ENCODE measurements around the gene LMOD3.
A peak's percentile ranks its signal among the peaks of the same experiment; 100 is the strongest.

The LMOD3 gene

DNA sequence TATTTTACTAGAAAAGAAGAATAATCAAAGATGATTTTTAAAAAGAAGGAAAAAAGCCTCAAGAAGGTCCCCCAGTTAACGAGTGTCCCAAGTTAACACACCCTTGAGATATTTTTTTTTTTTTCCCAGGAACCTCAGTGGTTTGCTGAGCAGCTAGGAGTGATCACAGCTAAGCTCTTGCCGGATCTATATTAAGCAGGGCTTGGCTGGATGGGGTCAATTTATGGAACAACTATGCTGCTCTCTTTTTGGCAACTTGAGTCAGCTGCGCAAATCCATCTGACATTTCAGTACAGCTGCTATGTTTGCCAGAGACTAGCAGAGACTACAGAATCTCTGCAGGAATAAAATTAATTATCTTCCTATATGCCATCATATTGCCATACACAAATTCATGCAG, at the start of gene LMOD3:
Gene LMOD3 (minus strand): TSS at position 193 of the 400 bp plus-strand sequence. CDS start 209 bp downstream, outside the sequence.
- no peak for DNase-seq

DNA sequence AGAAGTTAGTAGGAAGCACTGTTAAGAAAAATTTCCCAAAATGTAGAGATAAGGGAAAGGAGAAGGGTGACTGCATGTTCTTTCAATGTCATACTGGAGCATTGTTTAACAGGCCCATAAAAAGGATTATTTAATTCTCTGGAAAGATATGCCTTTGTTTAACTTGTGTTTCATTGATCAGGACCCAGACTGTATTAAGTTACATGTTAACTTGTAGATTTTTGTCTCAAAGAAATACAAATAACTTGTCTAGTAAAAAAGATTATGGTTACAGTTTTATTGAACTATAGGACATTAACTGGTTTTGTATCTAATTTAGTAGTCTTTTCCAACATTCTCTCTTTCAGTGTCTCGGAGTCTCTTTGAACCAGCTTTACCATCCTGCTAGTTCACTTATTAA, 49.7 kb upstream of the LMOD3 start:
- no peak for DNase-seq

DNA sequence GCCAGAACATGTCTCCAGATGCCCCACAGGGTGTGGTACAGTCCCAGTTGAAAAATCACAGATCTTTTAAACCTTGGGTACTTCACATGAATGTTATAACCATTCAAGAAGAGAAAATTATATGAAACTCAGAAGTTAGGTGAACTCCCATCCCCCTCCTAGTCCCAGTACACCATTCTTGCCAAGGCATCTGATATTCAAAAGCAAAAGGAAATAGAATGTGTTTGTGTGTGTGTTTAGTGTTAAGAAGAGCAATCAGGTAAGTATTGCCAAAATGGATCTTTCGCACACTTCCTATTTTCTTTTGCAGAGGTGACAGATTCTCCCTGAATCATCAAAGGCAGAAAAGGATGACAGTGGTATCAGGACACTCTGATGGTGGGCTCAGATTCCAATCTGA, 44.1 kb upstream of the LMOD3 start:
- DNase-seq: no peak

DNA sequence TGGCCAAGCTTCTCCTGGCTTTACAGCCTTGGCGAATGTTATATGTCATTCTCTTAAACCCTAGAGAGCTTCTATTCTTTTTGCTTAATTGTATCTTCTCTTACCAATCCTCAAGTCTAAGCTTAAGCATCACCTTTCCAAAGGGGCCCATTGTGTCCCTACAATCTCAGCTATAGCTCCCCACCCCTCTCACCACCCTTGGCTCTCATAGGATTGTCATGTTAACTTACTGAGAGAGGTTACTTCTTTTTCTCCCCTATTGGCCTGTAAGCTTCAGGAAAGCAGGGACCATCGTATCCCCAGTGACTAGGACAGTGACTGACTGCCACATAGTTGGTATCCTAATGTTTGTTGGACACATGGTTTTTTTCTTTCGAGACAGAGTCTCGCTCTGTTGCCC, 43.3 kb upstream of the LMOD3 start:
- DNase-seq: no peak

DNA sequence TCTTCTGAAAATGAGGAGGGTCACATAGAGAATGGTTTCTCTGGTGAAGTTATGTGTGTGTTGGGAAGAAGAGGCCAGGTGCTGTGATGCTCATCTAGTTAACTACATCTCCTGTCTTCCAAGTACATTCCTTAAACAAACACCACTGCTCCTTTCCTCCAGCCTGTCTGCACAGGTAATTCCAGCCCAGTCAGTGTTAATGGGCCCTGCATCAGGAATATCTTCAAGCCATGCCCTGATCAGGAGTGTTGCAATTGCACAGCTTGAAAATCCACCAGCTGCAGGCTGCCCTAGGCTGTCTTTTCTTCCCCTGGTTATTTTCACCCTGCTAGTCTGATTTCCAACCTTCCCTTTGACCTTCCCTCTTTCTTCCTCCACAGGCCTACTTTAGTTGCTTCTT, 41.9 kb upstream of the LMOD3 start:
- DNase-seq: no peak

DNA sequence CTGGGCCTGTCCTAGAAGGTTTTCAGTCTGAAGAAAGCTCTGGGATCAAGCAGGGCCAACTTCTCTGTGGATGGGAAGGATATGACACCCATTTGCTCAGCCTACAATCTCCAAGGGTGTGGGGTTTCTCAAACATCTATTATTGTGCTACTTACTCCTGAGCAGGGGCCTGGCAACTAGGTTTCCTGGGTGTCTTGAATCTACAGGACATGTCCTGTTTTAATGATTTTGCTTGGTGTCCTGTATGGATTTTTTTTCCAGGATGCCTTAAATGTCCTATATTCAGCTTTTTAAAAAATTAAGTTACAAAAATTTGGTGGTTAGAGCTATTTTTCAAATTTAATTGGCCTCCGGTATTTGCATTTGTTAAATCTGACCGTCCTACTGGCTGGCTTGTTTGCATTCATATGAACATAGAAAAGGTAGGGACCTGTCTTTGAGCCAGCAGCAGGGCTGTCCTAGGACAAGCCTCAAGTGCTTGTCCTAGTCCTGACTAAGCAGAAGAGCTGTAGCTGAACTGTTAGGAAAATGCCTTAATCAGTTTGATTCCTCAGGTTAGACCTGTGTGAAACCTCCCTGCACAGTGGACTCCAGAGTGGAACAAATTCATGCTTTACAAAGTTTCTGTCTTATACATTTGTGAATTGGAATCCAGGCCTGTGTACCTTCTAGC, 40.0 kb upstream of the LMOD3 start:
- no peak for DNase-seq

DNA sequence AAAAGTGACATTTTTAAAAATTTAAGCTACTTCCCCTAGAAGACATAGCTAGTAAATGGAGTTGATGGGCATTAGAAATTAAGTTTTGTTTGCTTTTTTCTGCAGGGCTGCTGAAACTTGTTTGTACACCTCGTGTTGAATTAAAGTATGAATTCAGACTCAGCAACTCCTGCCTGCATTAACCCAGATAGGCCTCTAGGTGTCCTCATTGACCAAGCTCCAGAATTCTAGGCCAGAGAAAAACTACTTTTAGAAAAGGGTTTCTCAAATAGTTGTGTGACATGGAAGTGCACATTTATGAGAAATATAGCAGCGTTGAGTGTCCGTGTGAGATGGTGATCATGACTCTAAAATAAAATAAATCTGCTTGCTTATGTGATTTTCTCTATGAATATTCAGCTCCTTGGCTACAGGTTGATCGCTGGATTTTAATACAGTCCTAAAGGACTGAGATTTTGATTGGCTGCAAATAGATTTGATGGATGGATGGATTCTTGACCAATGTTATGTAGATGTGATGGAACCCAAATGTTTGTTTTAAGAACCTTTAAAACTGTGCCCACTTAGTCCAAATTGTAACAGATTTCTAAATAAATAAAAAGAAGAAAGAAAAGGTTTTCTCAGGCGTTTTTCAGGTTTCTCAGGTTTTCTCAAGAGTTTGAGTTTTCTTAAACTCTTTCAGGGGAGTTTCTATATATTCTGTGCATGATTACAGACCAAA, 39.4 kb upstream of the LMOD3 start:
- DNase-seq: peak; percentile 47

DNA sequence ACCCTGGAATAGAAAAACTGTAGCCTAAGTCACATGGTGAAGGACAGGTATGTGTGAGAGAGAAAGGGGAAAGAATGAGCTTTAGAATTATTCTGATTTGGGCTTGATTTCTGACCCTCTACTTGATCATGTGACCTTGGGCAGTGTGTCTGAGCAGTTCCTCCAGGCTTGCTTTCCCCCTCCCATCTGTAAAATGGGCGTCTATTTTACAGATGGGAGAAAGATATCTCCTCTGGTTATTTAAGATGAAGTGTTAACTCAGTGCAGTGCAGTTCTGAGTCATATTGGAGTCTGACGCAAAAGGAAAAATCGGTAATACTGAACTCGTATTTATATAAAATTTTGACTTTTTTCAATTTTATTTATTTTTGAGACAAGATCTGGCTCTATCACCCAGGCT, 38.1 kb upstream of the LMOD3 start:
- no peak for DNase-seq

DNA sequence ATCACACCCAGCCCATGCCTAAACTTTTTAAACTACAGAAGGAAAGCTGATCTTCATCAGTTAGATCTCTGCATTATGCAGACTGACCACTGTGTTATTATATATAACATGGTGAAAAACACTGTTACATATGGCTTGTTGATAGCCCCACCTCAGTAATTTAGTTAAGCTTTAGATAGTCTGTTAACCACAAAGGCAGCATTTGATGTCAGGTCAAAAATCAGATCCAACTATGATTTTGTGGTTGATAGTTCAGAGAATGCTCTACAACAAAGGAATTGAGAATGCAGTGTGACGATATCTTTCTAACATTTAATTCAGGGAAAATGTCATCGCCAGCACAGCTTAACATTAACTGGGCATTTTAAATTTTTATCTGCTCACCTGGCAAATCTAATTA, 37.7 kb upstream of the LMOD3 start:
- no peak for DNase-seq

DNA sequence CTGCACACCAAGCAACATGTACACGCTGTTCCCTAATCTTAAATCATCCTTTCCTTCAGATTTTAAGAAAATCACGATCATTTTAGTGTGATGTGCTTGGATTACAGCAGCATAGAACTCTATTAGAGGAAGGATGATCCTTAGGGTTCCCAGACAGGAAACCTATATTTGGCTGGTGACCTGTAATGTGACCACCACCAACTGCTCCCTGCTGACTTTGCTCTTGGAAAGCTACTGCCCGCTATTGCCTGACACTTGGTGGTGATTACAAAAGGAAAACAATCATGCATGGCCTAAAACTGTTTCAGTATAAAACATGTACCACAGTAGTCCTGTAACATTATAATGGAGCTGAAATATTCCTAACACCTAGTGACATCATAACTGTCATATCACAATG, 27.2 kb upstream of the LMOD3 start:
- no peak for DNase-seq

DNA sequence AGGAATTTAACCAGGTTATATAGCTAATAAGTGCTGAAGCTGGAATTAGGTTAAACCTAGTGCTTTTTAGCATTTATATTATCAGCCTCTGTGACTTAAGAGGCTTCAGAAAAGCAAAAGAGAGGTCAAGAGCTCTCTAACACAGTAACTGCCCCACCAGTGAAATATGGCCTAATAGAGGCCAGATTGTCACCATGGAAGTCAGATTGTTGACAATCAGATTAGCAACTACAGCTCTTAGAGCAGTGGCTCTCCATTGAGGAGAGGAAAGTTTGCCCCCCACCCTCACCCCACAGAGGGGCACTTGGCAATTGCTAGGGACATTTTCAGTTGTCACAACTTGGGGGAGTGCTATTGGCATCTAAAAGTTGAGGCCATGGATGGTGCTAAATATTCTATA, 23.3 kb upstream of the LMOD3 start:
- DNase-seq: no peak

DNA sequence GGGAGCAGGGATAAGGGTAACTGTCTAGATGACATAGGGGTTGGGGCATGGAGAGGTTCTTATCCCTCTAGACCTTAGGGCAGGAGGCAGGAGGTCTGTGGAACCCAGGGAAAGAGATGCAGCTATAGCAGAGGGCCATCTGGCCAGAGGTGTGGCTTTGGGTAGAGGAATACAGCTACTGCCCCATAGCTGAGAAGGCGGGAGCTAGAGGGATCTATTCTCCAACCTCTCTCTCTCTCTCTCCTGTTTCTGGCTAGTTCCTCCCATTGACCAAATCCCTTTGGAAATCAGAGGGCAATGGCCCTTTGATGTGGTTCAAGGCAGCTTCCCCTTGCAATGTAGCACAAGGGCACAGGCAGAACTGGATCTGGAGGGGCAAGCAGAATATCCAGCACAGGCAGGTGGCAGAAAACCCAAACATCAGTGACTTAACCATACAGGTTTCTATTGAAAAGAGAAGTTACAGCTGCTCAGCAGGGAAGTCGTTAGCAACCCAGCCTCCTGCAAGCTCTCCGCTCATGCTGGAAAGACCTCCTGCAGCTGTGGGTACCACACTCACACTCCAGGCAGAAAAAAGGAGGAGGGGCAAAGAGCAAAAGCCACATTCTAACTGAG, 22.3 kb upstream of the LMOD3 start:
- DNase-seq: no peak

DNA sequence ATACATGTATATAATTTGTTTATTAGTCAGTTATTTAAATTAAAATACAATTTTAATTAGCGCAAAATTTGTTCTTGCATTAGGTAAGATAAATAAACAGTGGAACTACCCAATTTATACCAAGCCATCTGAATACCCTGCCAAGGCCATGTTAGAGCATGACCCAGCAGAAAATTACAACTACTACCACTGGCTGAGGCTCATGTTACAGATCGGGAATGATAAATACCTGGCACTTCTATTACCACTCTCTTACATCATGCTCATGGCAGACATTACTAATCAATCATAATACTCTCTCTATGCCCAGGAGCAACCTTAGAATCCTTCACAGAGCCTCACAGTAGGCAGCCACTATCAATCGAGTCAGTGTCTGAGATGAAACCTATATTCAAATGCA, 21.2 kb upstream of the LMOD3 start:
- no peak for DNase-seq

DNA sequence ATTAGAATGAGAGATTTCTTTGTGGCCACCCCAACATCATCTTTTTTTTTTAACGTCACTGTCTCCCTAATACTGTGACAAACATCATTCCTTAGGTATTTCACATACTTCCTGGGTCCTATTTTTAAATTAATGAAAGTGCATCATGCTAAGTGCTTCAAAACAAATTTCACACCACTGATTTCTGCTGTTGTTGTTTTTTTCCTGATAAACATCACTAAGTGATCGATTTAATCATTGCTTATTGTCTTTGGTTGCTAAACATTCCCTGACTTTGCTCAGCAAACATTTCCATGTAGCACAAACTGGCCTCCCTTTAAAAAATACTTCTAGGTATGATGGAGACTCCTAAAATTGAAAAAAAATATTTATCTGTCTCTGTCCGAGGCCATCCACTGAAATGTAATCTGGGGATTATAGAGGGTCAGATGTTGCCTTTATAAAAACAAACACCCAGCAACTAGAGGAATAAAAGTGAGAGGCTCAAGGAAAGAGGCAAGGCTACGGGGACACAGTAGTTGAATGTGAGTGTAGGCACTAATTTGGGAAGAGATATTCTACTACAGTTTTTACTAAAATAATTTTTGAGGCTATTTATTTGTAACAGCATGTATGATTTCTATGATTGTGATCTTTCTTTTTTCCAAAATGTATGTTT, 20.5 kb upstream of the LMOD3 start:
- DNase-seq: no peak

DNA sequence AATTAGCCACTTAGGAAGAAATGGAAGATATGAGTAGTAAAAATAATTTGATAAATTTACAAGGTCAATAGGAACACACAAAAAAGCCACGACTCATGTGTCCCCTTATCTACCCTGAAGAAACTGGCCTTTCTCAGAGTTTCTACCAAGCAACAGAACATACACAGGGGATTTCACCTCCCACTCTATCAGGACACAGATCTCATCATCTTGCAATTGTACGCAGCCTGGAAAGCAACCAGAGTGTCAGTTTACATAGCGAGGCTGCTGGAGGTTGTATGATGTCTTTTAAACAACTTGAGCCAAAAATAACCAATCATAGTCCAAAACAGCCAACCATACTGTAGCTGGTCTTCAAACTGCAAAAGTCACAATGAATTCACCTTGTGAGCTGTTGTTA, 19.7 kb upstream of the LMOD3 start:
- no peak for DNase-seq

DNA sequence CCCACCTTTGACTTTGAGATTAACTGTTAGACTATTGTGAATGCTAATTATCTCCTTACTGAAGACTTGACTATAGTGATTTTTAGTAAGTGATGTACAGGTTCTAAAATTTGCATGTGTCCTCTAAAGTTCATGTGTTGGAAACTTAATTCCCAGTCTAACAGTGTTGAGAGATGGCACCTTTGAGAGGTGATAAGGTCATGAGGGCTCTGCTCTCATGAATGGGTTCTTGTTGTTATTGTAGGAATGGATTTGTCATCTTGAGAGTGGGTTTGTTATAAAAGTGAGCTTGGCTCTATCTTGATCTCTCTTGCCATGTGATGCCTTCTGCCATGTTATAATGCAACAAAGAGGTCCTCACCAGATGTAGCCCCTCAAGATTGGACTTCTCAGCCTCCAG, 18.9 kb upstream of the LMOD3 start:
- DNase-seq: no peak

DNA sequence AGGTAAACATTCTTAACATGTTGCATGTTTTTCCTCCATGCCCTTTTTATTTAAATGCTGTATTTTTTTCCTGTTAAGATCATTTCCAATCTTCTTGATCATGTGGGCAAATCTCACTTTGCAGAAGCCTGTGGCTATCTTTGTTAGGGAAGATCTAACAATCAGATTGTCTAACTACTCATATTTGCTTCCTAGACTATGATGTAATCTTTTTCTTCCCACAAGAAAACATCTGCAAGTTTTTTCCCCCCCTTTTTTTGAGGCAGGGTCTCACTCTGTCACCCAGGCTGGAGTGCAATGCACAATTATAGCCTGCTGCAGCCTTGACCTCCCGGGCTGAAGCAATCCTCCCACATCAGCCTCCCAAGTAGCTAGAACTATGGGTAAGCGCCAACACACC, 15.0 kb upstream of the LMOD3 start:
- DNase-seq: no peak

DNA sequence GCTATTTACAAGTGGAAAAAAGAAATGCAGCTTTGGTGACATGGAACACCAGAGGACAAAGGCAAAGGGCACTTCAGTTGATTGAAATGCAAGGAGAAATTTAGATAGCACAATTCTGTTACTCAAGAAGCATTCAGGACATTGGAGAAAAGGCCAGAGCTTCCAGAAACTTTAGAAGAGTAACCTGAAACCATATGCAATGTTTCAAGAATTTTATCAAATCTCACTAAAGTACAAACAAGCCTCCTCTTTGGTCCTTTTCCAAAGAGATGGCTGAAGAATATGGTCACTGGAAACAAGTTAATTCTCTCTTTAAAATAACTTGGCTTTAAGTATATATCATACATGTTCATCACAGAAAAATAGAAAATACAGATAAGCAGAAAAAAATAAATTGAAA, 14.6 kb upstream of the LMOD3 start:
- no peak for DNase-seq

DNA sequence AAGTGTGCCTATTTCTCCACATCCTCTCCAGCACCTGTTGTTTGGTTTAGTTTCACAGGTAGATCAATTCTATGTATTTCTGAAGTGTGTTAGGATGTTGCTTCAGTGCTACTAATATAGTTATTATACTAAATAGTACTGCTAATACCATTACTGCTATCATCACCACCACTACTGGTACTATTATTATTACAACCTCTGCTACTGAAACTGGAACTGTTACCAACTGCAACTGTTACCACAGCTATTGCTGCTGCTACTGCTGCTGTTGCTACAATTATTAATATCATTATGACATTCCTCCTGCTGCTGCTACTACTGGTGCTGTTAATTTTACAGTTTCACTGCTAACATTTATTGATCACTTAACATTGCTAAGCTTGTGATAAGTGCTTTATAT, 8.3 kb upstream of the LMOD3 start:
- DNase-seq: peak; percentile 9

DNA sequence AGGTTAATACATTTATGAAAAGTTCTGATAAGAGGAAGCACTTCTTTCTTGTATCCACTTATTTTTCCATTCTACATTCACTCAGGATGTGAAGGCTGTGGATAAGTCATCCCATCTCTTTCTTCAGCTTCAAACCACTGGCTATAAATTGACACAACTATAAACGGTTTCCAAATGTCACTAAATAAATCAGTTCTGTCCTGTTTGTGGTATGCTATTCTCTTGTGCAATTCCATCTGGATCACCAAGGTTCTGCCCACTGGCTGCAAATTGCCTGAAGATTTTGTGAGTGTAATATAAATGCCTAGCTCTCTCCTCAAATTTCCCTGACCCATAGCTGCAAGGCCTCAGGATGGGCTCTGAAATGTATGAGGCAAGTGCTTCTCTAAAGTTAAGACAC, 7.1 kb upstream of the LMOD3 start:
- DNase-seq: no peak

DNA sequence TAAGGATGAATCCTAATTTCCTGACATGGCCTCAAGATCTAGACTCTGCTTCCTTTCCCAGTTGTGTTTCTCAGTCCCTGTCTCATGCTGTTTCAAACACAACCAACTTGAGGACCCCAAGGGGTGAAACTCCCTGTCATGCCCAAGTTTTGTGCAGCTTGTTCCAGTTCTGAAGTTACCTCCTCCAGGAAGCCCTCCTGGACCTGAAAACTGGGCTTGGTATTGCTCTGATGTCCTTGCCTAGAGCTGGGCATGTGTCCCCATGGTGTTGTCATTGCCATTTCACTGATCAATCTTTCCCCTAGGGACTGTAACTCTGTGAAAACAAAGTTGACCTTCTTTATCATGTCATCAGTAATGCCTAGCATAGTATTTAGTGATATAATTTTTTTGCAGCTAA, 6.1 kb upstream of the LMOD3 start:
- no peak for DNase-seq

DNA sequence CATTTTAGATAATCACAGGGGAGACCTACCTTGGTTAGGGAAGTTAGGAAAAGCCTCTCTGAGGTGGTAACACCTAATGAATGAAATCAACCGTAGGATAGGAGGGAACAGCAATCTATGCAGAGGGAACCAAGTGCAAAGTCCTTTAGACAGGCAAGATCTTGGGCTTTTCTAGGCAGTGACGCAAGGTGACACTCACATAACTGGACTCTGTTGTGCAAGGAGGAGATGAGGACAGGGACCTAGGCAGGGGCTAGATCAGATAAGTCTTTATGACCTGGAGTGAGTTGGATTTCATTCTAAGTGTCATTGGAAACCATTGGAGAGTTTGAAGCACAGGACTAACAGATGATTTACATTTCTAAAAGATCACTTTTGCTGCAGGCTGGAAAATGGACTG, 4.6 kb upstream of the LMOD3 start:
- no peak for DNase-seq

DNA sequence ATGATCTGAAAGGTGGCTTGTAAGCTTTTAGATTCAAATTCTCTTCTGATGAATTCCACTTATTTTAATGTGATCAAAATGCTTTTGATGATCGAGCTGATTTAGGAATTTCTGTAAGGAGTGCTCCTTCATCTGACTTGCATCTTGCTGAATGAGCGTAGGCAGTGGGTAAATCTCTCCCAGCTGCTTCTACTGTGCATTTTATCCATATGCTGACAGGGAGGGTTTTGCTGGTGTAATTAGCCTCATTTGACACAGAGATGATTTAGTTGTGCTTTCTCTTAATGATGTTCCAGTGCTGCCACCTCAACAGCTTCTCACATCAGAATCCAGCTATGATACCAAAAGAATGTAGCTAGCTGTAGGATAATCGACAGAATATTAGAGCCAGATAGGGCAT, 3.8 kb upstream of the LMOD3 start:
- no peak for DNase-seq

DNA sequence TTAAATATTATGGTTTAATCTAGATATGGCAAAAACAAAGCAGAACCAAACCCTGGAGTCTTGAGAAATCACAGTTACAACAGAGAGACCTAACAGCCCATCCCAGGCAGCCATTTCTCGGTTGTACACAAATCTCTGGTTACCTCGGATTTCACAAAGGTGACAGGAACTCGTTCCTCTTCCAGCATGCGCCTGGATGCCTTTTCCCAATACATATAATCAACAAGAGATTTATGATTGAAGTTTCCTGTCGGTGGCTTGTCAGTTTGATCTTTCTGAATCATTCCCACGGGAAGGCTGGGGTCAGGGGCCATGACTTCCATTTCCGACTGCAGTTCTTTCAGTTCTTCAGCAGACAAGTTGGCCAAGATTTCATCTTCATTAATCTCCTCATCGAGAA, 445 bp downstream of the LMOD3 start:
- DNase-seq: peak; percentile 26

All from inflammatory macrophage treated with lipopolysaccharide for 4 hours (primary cell).